ENCODE measurements around the gene BLOC1S1.

- TF ChIP-seq CTCF (IDR thresholded peaks at IDR 0.05) (no peak), POLR2A (IDR thresholded peaks at IDR 0.05) (no peak)
These were observed 42.2 kb upstream of the BLOC1S1 start for GRCh38 chr12:55673638-55674037.
